Measurements from ENCODE around the gene OR8B3. TPM values are rescaled to one million over a fixed set of nuclear protein-coding genes. Genes with fewer than 3 reads are reported as not detected.
"Not testable (repeated sequence)": the region's sequence is repeated elsewhere in the genome, so short reads cannot be mapped to it uniquely, and the experiment has no call there.

OR8B3 gene
- total RNA-seq, 1 donor from 2014 or later, result not detected

- Histone ChIP-seq H3K27me3 (ENCODE audit: control insufficient read depth, insufficient read depth, low read length) (no peaks in the 10 kb centered on the region), H3K36me3 (ENCODE audit: control insufficient read depth, insufficient read depth, low read length) (no peaks in the 10 kb centered on the region), H3K4me3 (ENCODE audit: low read depth, low read length) (no peak within 1 kb of the TSS)
- no peak for TF ChIP-seq CTCF (IDR thresholded peaks at IDR 0.05; ENCODE audit: insufficient read depth, low read length, poor library complexity, severe bottlenecking)
- DNase-seq (ENCODE audit: low read depth), result no peak
These were observed 14.4 kb downstream of the OR8B3 start, which contains the start of gene OR8B2 for GRCh38 chr11:124384399-124384798. TSS of gene OR8B2 (minus strand) at chr11:124384499. CDS start at chr11:124383343, 1,156 bp downstream.

GRCh38 chr11:124382857-124383256, 16.0 kb downstream of the OR8B3 start:
- not testable (repeated sequence) for H3K4me3 ChIP-seq (ENCODE audit: low read depth, low read length); H3K27me3 ChIP-seq (ENCODE audit: control insufficient read depth, insufficient read depth, low read length); H3K36me3 ChIP-seq (ENCODE audit: control insufficient read depth, insufficient read depth, low read length); DNase-seq (ENCODE audit: low read depth)

- Histone ChIP-seq H3K36me3 (ENCODE audit: control insufficient read depth, insufficient read depth, low read length) (no peaks in the 10 kb centered on the region), H3K27me3 (ENCODE audit: control insufficient read depth, insufficient read depth, low read length) (no peaks in the 10 kb centered on the region), H3K4me3 (ENCODE audit: low read depth, low read length) (no peak overlapping the region)
- no peak for TF ChIP-seq CTCF (IDR thresholded peaks at IDR 0.05; ENCODE audit: insufficient read depth, low read length, poor library complexity, severe bottlenecking)
- no peak for DNase-seq (ENCODE audit: low read depth)
These were observed 18.2 kb downstream of the OR8B3 start for GRCh38 chr11:124380585-124380984.

GRCh38 chr11:124376280-124376679, 22.5 kb downstream of the OR8B3 start:
- Histone ChIP-seq H3K27me3 (ENCODE audit: control insufficient read depth, insufficient read depth, low read length) (no peaks in the 10 kb centered on the region), H3K4me3 (ENCODE audit: low read depth, low read length) (no peak overlapping the region), H3K36me3 (ENCODE audit: control insufficient read depth, insufficient read depth, low read length) (no peaks in the 10 kb centered on the region)
- no peak for DNase-seq (ENCODE audit: low read depth)
- TF ChIP-seq CTCF (IDR thresholded peaks at IDR 0.05; ENCODE audit: insufficient read depth, low read length, poor library complexity, severe bottlenecking), result no peak

GRCh38 chr11:124359566-124359965, 39.3 kb downstream of the OR8B3 start:
- TF ChIP-seq CTCF (IDR thresholded peaks at IDR 0.05; ENCODE audit: insufficient read depth, low read length, poor library complexity, severe bottlenecking), result no peak
- DNase-seq (ENCODE audit: low read depth), result no peak
- Histone ChIP-seq H3K27me3 (ENCODE audit: control insufficient read depth, insufficient read depth, low read length) (no peaks in the 10 kb centered on the region), H3K4me3 (ENCODE audit: low read depth, low read length) (no peak overlapping the region), H3K36me3 (ENCODE audit: control insufficient read depth, insufficient read depth, low read length) (no peaks in the 10 kb centered on the region)

- Histone ChIP-seq H3K4me3 (ENCODE audit: low read depth, low read length) (no peak overlapping the region), H3K36me3 (ENCODE audit: control insufficient read depth, insufficient read depth, low read length) (no peaks in the 10 kb centered on the region), H3K27me3 (ENCODE audit: control insufficient read depth, insufficient read depth, low read length) (no peaks in the 10 kb centered on the region)
- TF ChIP-seq CTCF (IDR thresholded peaks at IDR 0.05; ENCODE audit: insufficient read depth, low read length, poor library complexity, severe bottlenecking), result no peak
- DNase-seq (ENCODE audit: low read depth), result no peak
These were observed 52.4 kb downstream of the OR8B3 start for GRCh38 chr11:124346311-124346955.

Other genes with a start within 250 kb of the OR8B3 start
- gene OR10D3, start 215.7 kb downstream of the OR8B3 start, total RNA-seq, result not detected in 2 replicates
- not detected in 2 replicates for gene OR8G1, start 157.9 kb downstream of the OR8B3 start, total RNA-seq
- gene OR8G5, start 142.6 kb downstream of the OR8B3 start, total RNA-seq, result not detected in 2 replicates
- gene OR8D1, start 85.1 kb downstream of the OR8B3 start, total RNA-seq, result not detected in 2 replicates
- gene OR8D2, start 78.8 kb downstream of the OR8B3 start, total RNA-seq, result not detected in 2 replicates
- gene OR8B2, start 14.5 kb downstream of the OR8B3 start, total RNA-seq, result not detected in 2 replicates
- gene OR8B4, start 25.8 kb upstream of the OR8B3 start, total RNA-seq, result not detected in 2 replicates
- gene OR8B8, start 46.7 kb upstream of the OR8B3 start, total RNA-seq, result not detected in 2 replicates
- gene OR8B12, start 144.6 kb upstream of the OR8B3 start, total RNA-seq, result not detected in 2 replicates
- not detected in 2 replicates for gene OR8A1, start 171.0 kb upstream of the OR8B3 start, total RNA-seq
- gene PANX3, start 212.4 kb upstream of the OR8B3 start, total RNA-seq, result not detected in 2 replicates
- gene TBRG1, start 223.8 kb upstream of the OR8B3 start, total RNA-seq, result 45.4 and 53.7 TPM in 2 replicates